Liver (tissue), 9 donors: ENCODE data around the gene SHLD1. TPM values are rescaled to one million over a fixed set of nuclear protein-coding genes. Genes with fewer than 3 reads are reported as not detected.

ENCODE experiments used
- DNase-seq: peaks from one replicate; pipeline ENCODE4 v3.0.0-alpha.2; 2017; ENCODE audit warnings: low spot score
- H3K27ac ChIP-seq, 2 donors: one replicate each; pipeline ENCODE4 v1.7.0; 2013; ENCODE audit warnings: inconsistent platforms in 2 of 2, low read length in 2 of 2, control low read depth in 1 of 2, low read depth in 1 of 2, mild to moderate bottlenecking in 1 of 2
- H3K27me3 ChIP-seq, 4 donors: one replicate each; pipeline versions ENCODE4 v1.6.1 to v1.7.0; 2013; ENCODE audit warnings: low read length in 3 of 4, inconsistent platforms in 1 of 4, mild to moderate bottlenecking in 1 of 4, moderate library complexity in 1 of 4; ENCODE audit not compliant: control insufficient read depth in 4 of 4, insufficient read depth in 4 of 4
- H3K36me3 ChIP-seq, 4 donors: one replicate each; pipeline versions ENCODE4 v1.6.1 to v1.7.0; 2013; ENCODE audit warnings: low read length in 3 of 4, mild to moderate bottlenecking in 3 of 4, low read depth in 1 of 4, moderate library complexity in 1 of 4; ENCODE audit not compliant: control insufficient read depth in 4 of 4, insufficient read depth in 3 of 4
- H3K4me1 ChIP-seq, 4 donors: one replicate each; pipeline versions ENCODE4 v1.6.1 to v1.7.0; 2013; ENCODE audit warnings: low read length in 3 of 4, mild to moderate bottlenecking in 3 of 4, moderate library complexity in 1 of 4; ENCODE audit not compliant: control insufficient read depth in 4 of 4, insufficient read depth in 4 of 4
- H3K4me3 ChIP-seq, 3 donors: one replicate each; pipeline versions ENCODE4 v1.6.1 to v1.7.0; 2013; ENCODE audit warnings: low read length in 3 of 3, control low read depth in 1 of 3, low read depth in 1 of 3, mild to moderate bottlenecking in 1 of 3
- H3K9ac ChIP-seq, 2 donors: one replicate each; pipeline ENCODE4 v1.7.0; 2013; ENCODE audit warnings: low read length in 2 of 2, mild to moderate bottlenecking in 2 of 2, moderate library complexity in 2 of 2, control low read depth in 1 of 2, low read depth in 1 of 2
- H3K9me3 ChIP-seq, 4 donors: one replicate each; pipeline versions ENCODE4 v1.6.1 to v1.7.0; 2013; ENCODE audit warnings: low read length in 3 of 4; ENCODE audit not compliant: control insufficient read depth in 4 of 4
- ATF3 ChIP-seq: IDR thresholded peaks from 2 replicates; pipeline ENCODE4 v1.6.1; 2016; ENCODE audit warnings: antibody characterized with exemption
- CTCF ChIP-seq: fragments of 150-350 bp; IDR thresholded peaks from 2 replicates; pipeline ENCODE4 v1.5.1; 2017; ENCODE audit warnings: improper control_type of control experiment, low read depth, low read length; ENCODE audit not compliant: missing input control
- EGR1 ChIP-seq, 2 donors: IDR thresholded peaks; 2 replicates each; pipeline ENCODE4 v1.6.1; 2016 to 2018; ENCODE audit warnings: antibody characterized with exemption in 2 of 2, low read depth in 2 of 2
- FOXA1 ChIP-seq: IDR thresholded peaks from 2 replicates; pipeline ENCODE4 v1.6.1; 2016; ENCODE audit warnings: antibody characterized with exemption
- FOXA2 ChIP-seq: IDR thresholded peaks from 2 replicates; pipeline ENCODE4 v1.6.1; 2016; ENCODE audit warnings: antibody characterized with exemption
- GABPA ChIP-seq, 2 donors: IDR thresholded peaks in 1 of 2; conservative IDR thresholded peaks in 1 of 2; 2 replicates each; pipeline ENCODE4 v1.6.1; 2016; ENCODE audit warnings: antibody characterized with exemption in 2 of 2, mild to moderate bottlenecking in 1 of 2, moderate library complexity in 1 of 2
- HNF4A ChIP-seq, 2 donors: conservative IDR thresholded peaks; 2 replicates each; pipeline ENCODE4 v1.6.1; 2016; ENCODE audit warnings: antibody characterized with exemption in 2 of 2, mild to moderate bottlenecking in 2 of 2
- HNF4G ChIP-seq: IDR thresholded peaks from 2 replicates; pipeline ENCODE4 v1.6.1; 2016; ENCODE audit warnings: antibody characterized with exemption
- JUND ChIP-seq, 2 donors: IDR thresholded peaks; 2 replicates each; pipeline ENCODE4 v1.6.1; 2016; ENCODE audit warnings: antibody characterized with exemption in 2 of 2
- NR2F2 ChIP-seq: IDR thresholded peaks from 2 replicates; pipeline ENCODE4 v1.6.1; 2016; ENCODE audit warnings: antibody characterized with exemption
- RAD21 ChIP-seq, 2 donors: IDR thresholded peaks; 2 replicates each; pipeline ENCODE4 v1.6.1; 2016; ENCODE audit warnings: antibody characterized with exemption in 2 of 2, mild to moderate bottlenecking in 2 of 2
- REST ChIP-seq: IDR thresholded peaks from 2 replicates; pipeline ENCODE4 v1.6.1; 2016; ENCODE audit warnings: antibody characterized with exemption, mild to moderate bottlenecking
- RXRA ChIP-seq, 2 donors: IDR thresholded peaks; 2 replicates each; pipeline ENCODE4 v1.6.1; 2017 to 2018; ENCODE audit warnings: antibody characterized with exemption in 2 of 2, mild to moderate bottlenecking in 1 of 2
- SP1 ChIP-seq: IDR thresholded peaks from 2 replicates; pipeline ENCODE4 v1.6.1; 2018; ENCODE audit warnings: antibody characterized with exemption, mild to moderate bottlenecking
- TAF1 ChIP-seq: conservative IDR thresholded peaks from 2 replicates; pipeline ENCODE4 v1.6.1; 2016; ENCODE audit warnings: antibody characterized with exemption, mild to moderate bottlenecking
- YY1 ChIP-seq: IDR thresholded peaks from 2 replicates; pipeline ENCODE4 v1.6.1; 2016; ENCODE audit warnings: antibody characterized with exemption, mild to moderate bottlenecking
- ZBTB33 ChIP-seq: IDR thresholded peaks from 2 replicates; pipeline ENCODE4 v1.6.1; 2016; ENCODE audit warnings: antibody characterized with exemption
- WGBS: extraction: QIAGEN DNeasy Blood & Tissue Kit; methylation state at CpG from one replicate; pipeline ENCODE4 v1.1.7; 2013; 5-methylcytosine and 5-hydroxymethylcytosine counted together
- polyA plus RNA-seq, 2 donors: library from polyadenylated mRNA; stranded (reverse) in 1 of 2; unstranded in 1 of 2; fragments of 200-250 nt in 1 of 2; fragments of >200 nt in 1 of 2; fragmentation: Nextera tagmentation in 1 of 2; extraction: Ambion mirVana in 1 of 2; gene quantifications; one replicate each; pipeline versions ENCODE4 v1.2.1 to v1.2.3, GENCODE V29; 2013 to 2015
- total RNA-seq, 2 donors: library from RNA; depleted of rRNA; stranded (reverse); fragments of >200 nt; gene quantifications; one replicate each; pipeline ENCODE4 v1.2.3, GENCODE V29; 2014
- TF ChIP-seq, protein P1 (sequence below): IDR thresholded peaks from 2 replicates; pipeline ENCODE4 v1.6.1; 2016; ENCODE audit warnings: antibody characterized with exemption
- donor health status: healthy.
- donor health status: healthy.
- donor health status: healthy.
- donor health status: healthy.
- donor health status: healthy.

The SHLD1 gene
- total and polyA plus RNA-seq, 4 donors, result 0.92 to 5.0 (median 2.0) TPM

- no peak overlapping the region for H3K27ac ChIP-seq
- WGBS, result 77% methylated on average over 2 of the region's 2 CpGs
- no peaks in the 10 kb centered on the region for H3K36me3 ChIP-seq
- TF ChIP-seq REST (no peak), ZBTB33 (no peak), EGR1 (IDR thresholded peaks at IDR 0.05; ENCODE audit: low read depth in 2 of 2) (no peak), HNF4A (conservative IDR thresholded peaks at IDR 0.05) (no peak), FOXA2 (no peak), SP1 (no peak), CTCF (no peak), YY1 (no peak), TAF1 (no peak), GABPA (IDR thresholded peaks at IDR 0.05 in 1 of 2, conservative IDR thresholded peaks at IDR 0.05 in 1 of 2) (no peak), RAD21 (IDR thresholded peaks at IDR 0.05) (no peak), RXRA (IDR thresholded peaks at IDR 0.05) (no peak), ATF3 (no peak), HNF4G (no peak), JUND (IDR thresholded peaks at IDR 0.05) (no peak)
- TF ChIP-seq, protein P1, sequence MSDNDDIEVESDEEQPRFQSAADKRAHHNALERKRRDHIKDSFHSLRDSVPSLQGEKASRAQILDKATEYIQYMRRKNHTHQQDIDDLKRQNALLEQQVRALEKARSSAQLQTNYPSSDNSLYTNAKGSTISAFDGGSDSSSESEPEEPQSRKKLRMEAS, result no peak
- H3K9me3 ChIP-seq, result no peaks in the 10 kb centered on the region
- peaks cover 0 to 4% (median 0%) of the 10 kb centered on the region in 4 donors for H3K27me3 ChIP-seq
- no peaks in the 10 kb centered on the region for H3K4me1 ChIP-seq
- no peak overlapping the region for H3K9ac ChIP-seq
- no peak overlapping the region for H3K4me3 ChIP-seq
- no peak for DNase-seq
Measured at GRCh38 chr20:5895626-5896025, 145.4 kb downstream of the SHLD1 start.

DNA sequence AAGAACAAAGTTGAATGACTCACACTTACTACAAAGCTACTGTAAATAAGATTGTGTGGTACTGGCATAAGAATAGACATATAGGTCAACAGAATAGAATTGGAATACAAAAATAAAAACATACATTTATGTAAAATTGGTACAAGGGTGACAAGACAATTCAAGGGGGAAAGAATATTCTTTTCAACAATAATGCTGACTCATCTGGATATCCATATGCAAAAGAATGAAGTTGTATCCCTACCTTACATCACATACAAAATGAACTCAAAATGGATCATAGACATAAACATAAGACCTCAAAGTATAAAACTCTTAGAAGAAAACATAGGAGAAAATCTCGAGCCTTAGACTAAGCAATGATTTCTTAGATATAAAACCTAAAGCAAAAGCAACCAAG lies 149.2 kb downstream of the SHLD1 start:
- Histone ChIP-seq H3K9me3 (no peaks in the 10 kb centered on the region), H3K9ac (no peak overlapping the region), H3K27me3 (no peaks in the 10 kb centered on the region), H3K4me1 (no peaks in the 10 kb centered on the region), H3K27ac (no peak overlapping the region), H3K4me3 (no peak overlapping the region), H3K36me3 (no peaks in the 10 kb centered on the region)
- DNase-seq, result no peak
- 38% methylated on average over 1 of the region's 1 CpG for WGBS
- TF ChIP-seq, protein P1, result no peak
- TF ChIP-seq EGR1 (IDR thresholded peaks at IDR 0.05; ENCODE audit: low read depth in 2 of 2) (no peak), GABPA (IDR thresholded peaks at IDR 0.05 in 1 of 2, conservative IDR thresholded peaks at IDR 0.05 in 1 of 2) (no peak), ATF3 (no peak), SP1 (no peak), RAD21 (IDR thresholded peaks at IDR 0.05) (no peak), HNF4G (no peak), FOXA1 (no peak), RXRA (IDR thresholded peaks at IDR 0.05) (no peak), HNF4A (conservative IDR thresholded peaks at IDR 0.05) (no peak), NR2F2 (no peak), FOXA2 (no peak), TAF1 (no peak), YY1 (no peak), ZBTB33 (no peak)
